LHCN-M2 (cell line): ENCODE data around the gene EXOC6B. TPM values are rescaled to one million over a fixed set of nuclear protein-coding genes. Genes with fewer than 3 reads are reported as not detected.
A peak's percentile ranks its signal among the peaks of the same experiment; 100 is the strongest.

Experiments
- DNase-seq: peaks from one replicate; pipeline ENCODE4 v3.0.0-alpha.2; 2012; ENCODE audit warnings: low read depth
- total RNA-seq: library from RNA; depleted of rRNA; stranded (reverse); fragments of >200 nt; gene quantifications from 2 replicates; pipeline ENCODE4 v1.2.3, GENCODE V29; 2014

Gene EXOC6B
- total RNA-seq, 1 experiment from 2014 or later, result 16.7 TPM

- peak; percentile 67 for DNase-seq
Measured at GRCh38 chr2:72793798-72794440, 31.9 kb downstream of the EXOC6B start.

- no peak for DNase-seq
Measured at GRCh38 chr2:72789241-72789640, 36.6 kb downstream of the EXOC6B start.

GRCh38 chr2:72788756-72789155, 37.1 kb downstream of the EXOC6B start:
- peak; percentile 57 for DNase-seq

- DNase-seq, result no peak
Measured at GRCh38 chr2:72785517-72785916, 40.3 kb downstream of the EXOC6B start.

GRCh38 chr2:72782520-72782919, 43.3 kb downstream of the EXOC6B start:
- no peak for DNase-seq

GRCh38 chr2:72781480-72781879, 44.4 kb downstream of the EXOC6B start:
- no peak for DNase-seq

GRCh38 chr2:72780477-72780876, 45.4 kb downstream of the EXOC6B start:
- DNase-seq, result peak; percentile 39

- no peak for DNase-seq
Measured at GRCh38 chr2:72779495-72779894, 46.3 kb downstream of the EXOC6B start.

GRCh38 chr2:72778410-72778809, 47.4 kb downstream of the EXOC6B start:
- DNase-seq, result peak; percentile 65

GRCh38 chr2:72770879-72771461, 54.9 kb downstream of the EXOC6B start:
- peak; percentile 72 for DNase-seq

GRCh38 chr2:72765997-72766609, 59.7 kb downstream of the EXOC6B start:
- peak; percentile 17 for DNase-seq

GRCh38 chr2:72762276-72762675, 63.6 kb downstream of the EXOC6B start:
- no peak for DNase-seq

GRCh38 chr2:72759755-72760154, 66.1 kb downstream of the EXOC6B start:
- no peak for DNase-seq

GRCh38 chr2:72757177-72757775, 68.6 kb downstream of the EXOC6B start:
- DNase-seq, result peak; percentile 20

GRCh38 chr2:72755647-72756423, 70.0 kb downstream of the EXOC6B start:
- no peak for DNase-seq

- no peak for DNase-seq
Measured at GRCh38 chr2:72754628-72755320, 71.1 kb downstream of the EXOC6B start.

- DNase-seq, result no peak
Measured at GRCh38 chr2:72750977-72751639, 74.7 kb downstream of the EXOC6B start.

GRCh38 chr2:72750466-72750865, 75.4 kb downstream of the EXOC6B start:
- no peak for DNase-seq

GRCh38 chr2:72747344-72747743, 78.5 kb downstream of the EXOC6B start:
- no peak for DNase-seq

- DNase-seq, result peak; percentile 62
Measured at GRCh38 chr2:72745679-72746368, 80.0 kb downstream of the EXOC6B start.
